NCI-H2029 treated with DMSO at 0.1 percent for 48 hours (cell line): ENCODE data around the gene RASGRP2.

Experiments
- DNase-seq: peaks from one replicate; lab custom pipeline; 2025; lab: John Stamatoyannopoulos, UW

Gene RASGRP2

GRCh38 chr11:64770120-64770519 lies 26.2 kb upstream of the RASGRP2 start:
- DNase-seq = no peak

GRCh38 chr11:64769283-64769682 lies 25.3 kb upstream of the RASGRP2 start:
- no peak for DNase-seq

GRCh38 chr11:64768300-64768694 lies 24.4 kb upstream of the RASGRP2 start:
- no peak for DNase-seq

GRCh38 chr11:64767344-64768299 lies 23.7 kb upstream of the RASGRP2 start:
- no peak for DNase-seq

- DNase-seq = no peak
Observed at GRCh38 chr11:64766881-64767280, 22.9 kb upstream of the RASGRP2 start.

- no peak for DNase-seq
Observed at GRCh38 chr11:64765851-64766665, 22.1 kb upstream of the RASGRP2 start.

GRCh38 chr11:64765291-64765850 lies 21.4 kb upstream of the RASGRP2 start:
- DNase-seq = no peak

- no peak for DNase-seq
Observed at GRCh38 chr11:64764753-64765152, 20.8 kb upstream of the RASGRP2 start.

GRCh38 chr11:64764040-64764611 lies 20.2 kb upstream of the RASGRP2 start:
- DNase-seq = no peak

- no peak for DNase-seq
Observed at GRCh38 chr11:64763526-64764039, 19.6 kb upstream of the RASGRP2 start.

GRCh38 chr11:64762674-64763525 lies 19.0 kb upstream of the RASGRP2 start:
- no peak for DNase-seq

GRCh38 chr11:64762277-64762673 lies 18.3 kb upstream of the RASGRP2 start:
- DNase-seq = no peak

GRCh38 chr11:64760759-64761420 lies 16.9 kb upstream of the RASGRP2 start:
- no peak for DNase-seq

- DNase-seq = no peak
Observed at GRCh38 chr11:64759722-64760719, 16.1 kb upstream of the RASGRP2 start, which contains the start of gene PYGM. Gene PYGM, minus strand, starts transcription at chr11:64759974. Its CDS starts 76 bp downstream, at chr11:64759898.

- DNase-seq = no peak
Observed at GRCh38 chr11:64759131-64759721, 15.3 kb upstream of the RASGRP2 start.

- DNase-seq = no peak
Observed at GRCh38 chr11:64758330-64759079, 14.6 kb upstream of the RASGRP2 start.

- no peak for DNase-seq
Observed at GRCh38 chr11:64757549-64758329, 13.8 kb upstream of the RASGRP2 start.
